Nephron (organoid): Measurements from ENCODE around the gene PTCH1.

Experiments used
- H3K27ac Mint-ChIP-seq, 3 experiments: 2 replicates each; pipeline ENCODE4 v1.8.0; 2020; ENCODE audit warnings: mixed read lengths in 3 of 3, mild to moderate bottlenecking in 2 of 3, moderate library complexity in 1 of 3
- H3K27me3 Mint-ChIP-seq: 2 replicates; pipeline ENCODE4 v1.8.0; 2021; ENCODE audit warnings: low read depth, mild to moderate bottlenecking, moderate library complexity, mixed read lengths
- H3K36me3 Mint-ChIP-seq: 2 replicates; pipeline ENCODE4 v1.8.0; 2020; ENCODE audit warnings: low read depth, mixed read lengths
- H3K4me1 Mint-ChIP-seq: 2 replicates; pipeline ENCODE4 v1.8.0; 2020; ENCODE audit warnings: mixed read lengths
- H3K4me3 Mint-ChIP-seq, 3 experiments: 2 replicates each; pipeline ENCODE4 v1.8.0; 2020; ENCODE audit warnings: mild to moderate bottlenecking in 3 of 3, mixed read lengths in 3 of 3, moderate library complexity in 2 of 3
- H3K9me3 Mint-ChIP-seq: 2 replicates; pipeline ENCODE4 v1.8.0; 2020; ENCODE audit warnings: mixed read lengths
- TF ChIP-seq, protein P1 (sequence below), 3 experiments: fragments of 200-600 bp; sonication (generic); IDR thresholded peaks; one replicate each; pipeline ENCODE4 v1.5.0; 2021; ENCODE audit warnings: antibody characterized with exemption in 3 of 3; ENCODE audit not compliant: unreplicated experiment in 3 of 3

Gene PTCH1

DNA sequence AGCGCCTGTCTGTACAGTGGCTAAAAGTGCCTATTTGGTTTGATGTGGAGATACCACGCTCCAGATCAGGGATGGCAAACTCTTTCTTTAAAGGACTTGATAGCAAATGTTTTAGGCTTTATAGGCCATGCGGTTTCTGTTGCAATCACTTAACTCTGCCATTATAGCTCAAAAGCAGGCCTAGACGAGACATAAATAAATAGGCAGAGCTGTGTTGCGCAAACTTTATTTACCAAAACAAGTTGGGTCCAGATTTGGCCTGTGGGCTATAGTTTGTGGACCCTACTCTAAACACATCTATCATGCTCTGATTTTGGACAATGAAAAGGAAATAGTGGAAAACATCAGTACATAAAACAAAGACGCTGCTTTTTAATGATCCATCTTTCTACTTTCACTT, 79.2 kb downstream of the PTCH1 start:
- Mint-ChIP-seq H3K4me3 (no peak overlapping the region), H3K36me3 (no peaks in the 10 kb centered on the region), H3K27me3 (no peaks in the 10 kb centered on the region), H3K27ac (no peak overlapping the region), H3K9me3 (peaks cover 5% of the 10 kb centered on the region), H3K4me1 (peaks cover 5% of the 10 kb centered on the region)
- TF ChIP-seq, protein P1, sequence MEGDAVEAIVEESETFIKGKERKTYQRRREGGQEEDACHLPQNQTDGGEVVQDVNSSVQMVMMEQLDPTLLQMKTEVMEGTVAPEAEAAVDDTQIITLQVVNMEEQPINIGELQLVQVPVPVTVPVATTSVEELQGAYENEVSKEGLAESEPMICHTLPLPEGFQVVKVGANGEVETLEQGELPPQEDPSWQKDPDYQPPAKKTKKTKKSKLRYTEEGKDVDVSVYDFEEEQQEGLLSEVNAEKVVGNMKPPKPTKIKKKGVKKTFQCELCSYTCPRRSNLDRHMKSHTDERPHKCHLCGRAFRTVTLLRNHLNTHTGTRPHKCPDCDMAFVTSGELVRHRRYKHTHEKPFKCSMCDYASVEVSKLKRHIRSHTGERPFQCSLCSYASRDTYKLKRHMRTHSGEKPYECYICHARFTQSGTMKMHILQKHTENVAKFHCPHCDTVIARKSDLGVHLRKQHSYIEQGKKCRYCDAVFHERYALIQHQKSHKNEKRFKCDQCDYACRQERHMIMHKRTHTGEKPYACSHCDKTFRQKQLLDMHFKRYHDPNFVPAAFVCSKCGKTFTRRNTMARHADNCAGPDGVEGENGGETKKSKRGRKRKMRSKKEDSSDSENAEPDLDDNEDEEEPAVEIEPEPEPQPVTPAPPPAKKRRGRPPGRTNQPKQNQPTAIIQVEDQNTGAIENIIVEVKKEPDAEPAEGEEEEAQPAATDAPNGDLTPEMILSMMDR (IDR thresholded peaks at IDR 0.05; ENCODE audit: unreplicated experiment in 3 of 3), result no peak

DNA sequence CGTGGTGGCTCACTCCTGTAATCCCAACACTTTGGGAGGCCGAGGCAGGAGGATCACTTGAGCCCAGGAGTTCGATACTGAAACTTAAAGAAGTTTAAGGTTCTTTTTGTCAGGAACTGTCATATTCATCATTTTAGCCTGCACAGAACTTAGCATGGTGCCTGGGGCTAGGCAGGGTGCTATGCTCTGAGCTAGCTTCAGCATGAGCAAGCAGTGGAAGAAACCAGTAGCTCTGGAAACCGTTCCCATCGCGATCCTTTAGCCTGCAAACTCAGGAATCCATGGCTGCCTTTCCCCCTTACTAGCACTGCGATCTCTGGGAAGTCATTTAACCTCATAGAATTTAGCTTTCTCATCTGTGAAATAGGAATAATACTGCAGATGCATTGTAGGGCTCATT, 80.4 kb downstream of the PTCH1 start:
- H3K9me3 Mint-ChIP-seq, result peaks cover 7% of the 10 kb centered on the region
- H3K27ac Mint-ChIP-seq, result no peak overlapping the region
- peaks cover 5% of the 10 kb centered on the region for H3K4me1 Mint-ChIP-seq
- H3K4me3 Mint-ChIP-seq, result no peak overlapping the region
- no peaks in the 10 kb centered on the region for H3K36me3 Mint-ChIP-seq
- TF ChIP-seq, protein P1 (IDR thresholded peaks at IDR 0.05; ENCODE audit: unreplicated experiment in 3 of 3), result no peak
- no peaks in the 10 kb centered on the region for H3K27me3 Mint-ChIP-seq

DNA sequence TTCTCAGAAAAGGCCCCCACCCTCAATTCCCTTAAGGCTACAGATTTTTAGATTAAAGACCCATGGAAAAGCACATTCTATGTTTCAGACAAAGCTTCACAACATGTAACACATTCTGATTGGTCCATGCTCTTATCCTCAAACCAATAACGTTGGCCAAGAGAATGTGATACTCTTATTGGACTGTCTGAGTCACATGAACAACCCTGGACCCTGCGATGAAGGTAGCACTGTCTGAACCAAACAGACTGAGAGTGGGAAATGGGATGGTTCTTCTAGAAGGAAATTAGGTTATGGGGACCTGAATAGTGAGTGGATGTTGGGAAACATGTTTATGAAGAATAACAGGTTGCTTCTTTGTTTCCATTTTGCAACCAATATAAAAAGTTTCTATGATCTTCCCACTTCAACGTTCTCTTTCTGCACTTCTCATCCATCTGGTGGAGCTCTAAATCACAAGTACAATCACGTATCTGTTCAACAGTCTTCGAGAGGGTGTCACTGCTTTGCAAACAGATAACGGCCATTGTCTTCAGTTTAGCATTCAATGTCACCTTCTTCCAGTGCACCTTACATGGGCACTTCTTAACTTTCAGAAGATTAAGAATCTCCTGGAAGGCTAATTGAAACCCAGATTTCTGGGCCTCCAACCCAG, 81.6 kb downstream of the PTCH1 start:
- Mint-ChIP-seq H3K27me3 (no peaks in the 10 kb centered on the region), H3K36me3 (no peaks in the 10 kb centered on the region), H3K4me1 (peaks cover 5% of the 10 kb centered on the region), H3K27ac (no peak overlapping the region), H3K9me3 (peaks cover 12% of the 10 kb centered on the region), H3K4me3 (no peak overlapping the region)
- TF ChIP-seq, protein P1 (IDR thresholded peaks at IDR 0.05; ENCODE audit: unreplicated experiment in 3 of 3), result no peak

DNA sequence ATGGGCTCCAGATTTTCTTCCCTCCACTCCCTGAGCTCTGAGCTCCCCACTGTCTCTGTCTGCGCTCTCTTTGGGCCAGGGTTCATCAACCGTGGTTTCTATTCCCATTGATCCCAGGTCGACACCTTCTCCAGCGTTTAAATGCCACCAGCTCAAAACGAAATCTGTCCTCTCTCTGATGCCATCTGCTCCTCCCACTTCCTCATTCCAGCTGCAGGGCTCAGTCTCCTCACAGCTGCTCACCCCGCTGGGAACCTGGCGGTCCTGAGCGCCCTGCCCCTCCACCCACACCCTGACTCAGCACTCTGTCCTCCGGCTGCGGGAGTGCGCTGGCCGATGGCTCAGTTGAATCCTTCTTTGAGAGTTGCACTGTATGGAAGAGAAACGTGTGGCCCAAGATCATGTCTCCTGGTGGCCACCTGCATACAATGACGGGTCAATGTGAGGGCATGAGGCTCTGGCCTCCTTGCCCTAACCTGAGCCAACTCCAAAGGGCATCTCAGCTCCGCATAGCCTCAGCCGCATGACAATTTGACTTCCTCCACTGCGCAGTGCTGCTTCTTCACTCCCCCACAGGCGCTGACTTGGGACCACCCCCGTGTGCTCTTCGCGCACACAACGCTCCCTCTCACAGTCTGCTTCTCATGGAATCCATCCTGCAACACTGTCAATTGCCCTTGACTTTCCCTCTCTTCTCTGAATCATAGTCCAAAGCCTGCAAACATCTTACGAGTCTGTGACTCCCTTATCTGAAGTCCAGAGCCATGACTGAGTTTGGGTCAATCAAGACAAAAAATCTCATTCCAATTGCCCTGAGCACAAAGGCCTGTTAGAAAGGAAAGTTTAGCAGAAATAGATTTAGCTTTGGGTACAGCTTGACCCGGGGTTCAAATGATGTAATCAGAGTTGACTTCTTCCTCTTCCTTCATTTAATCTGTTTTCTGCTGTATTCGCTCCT, 82.4 kb downstream of the PTCH1 start:
- H3K27me3 Mint-ChIP-seq, result no peaks in the 10 kb centered on the region
- peak overlapping the region in 1 of 3 experiments; percentile 78 for H3K27ac Mint-ChIP-seq
- peaks cover 19% of the 10 kb centered on the region for H3K9me3 Mint-ChIP-seq
- H3K4me1 Mint-ChIP-seq, result peaks cover 5% of the 10 kb centered on the region
- TF ChIP-seq, protein P1 (IDR thresholded peaks at IDR 0.05; ENCODE audit: unreplicated experiment in 3 of 3), result no peak
- no peaks in the 10 kb centered on the region for H3K36me3 Mint-ChIP-seq
- no peak overlapping the region for H3K4me3 Mint-ChIP-seq

DNA sequence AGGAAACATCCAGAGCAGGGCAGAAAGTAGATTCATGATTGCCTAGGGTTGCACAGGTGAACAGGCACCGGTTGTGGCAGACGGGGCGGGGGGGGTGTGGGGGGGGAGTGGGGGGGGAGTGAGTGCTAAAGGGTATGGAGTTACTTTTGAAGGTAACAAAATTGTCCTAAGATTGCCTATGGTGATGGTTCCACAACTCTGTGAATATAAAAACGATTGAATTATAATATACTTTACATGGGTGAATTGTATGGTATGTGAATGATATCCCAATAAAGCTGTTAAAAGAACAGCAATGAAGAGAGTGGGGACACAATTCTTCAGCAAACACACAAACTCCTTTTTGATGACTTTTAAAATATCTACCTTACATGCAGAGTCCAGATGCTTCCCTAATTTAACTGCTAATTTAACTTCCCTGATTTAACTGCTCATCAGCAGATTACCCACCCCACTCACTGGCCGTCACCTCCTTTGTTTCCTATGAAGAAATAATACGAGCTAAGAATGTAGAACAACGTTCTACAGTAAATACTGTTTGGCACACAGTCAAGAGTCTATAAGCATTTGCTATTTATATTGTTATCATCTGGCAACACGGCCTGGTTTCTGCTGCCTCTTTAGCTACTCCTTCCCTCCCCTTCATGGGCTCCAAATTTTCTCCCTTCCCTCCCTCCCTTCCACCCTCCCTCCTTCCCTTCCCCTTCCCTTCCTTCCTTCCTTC, 83.5 kb downstream of the PTCH1 start:
- Mint-ChIP-seq H3K4me3 (no peak overlapping the region), H3K36me3 (no peaks in the 10 kb centered on the region), H3K9me3 (peaks cover 19% of the 10 kb centered on the region), H3K27ac (no peak overlapping the region), H3K4me1 (peaks cover 5% of the 10 kb centered on the region), H3K27me3 (no peaks in the 10 kb centered on the region)
- TF ChIP-seq, protein P1 (IDR thresholded peaks at IDR 0.05; ENCODE audit: unreplicated experiment in 3 of 3), result no peak
